Smooth muscle cell (in vitro differentiated cells): ENCODE measurements around the gene TMEM154. TPM values are rescaled to one million over a fixed set of nuclear protein-coding genes. Genes with fewer than 3 reads are reported as not detected.

Experiments used
- DNase-seq: peaks from one replicate; lab custom pipeline; 2025; ENCODE audit not compliant: unreplicated experiment; lab: John Stamatoyannopoulos, UW
- H2AFZ ChIP-seq: fragments of 200-600 bp; sonication (generic); 2 replicates; pipeline ENCODE4 v1.6.0; 2016; ENCODE audit warnings: antibody characterized with exemption, low read depth, mild to moderate bottlenecking
- H3F3A ChIP-seq: fragments of 200-600 bp; sonication (generic); 2 replicates; pipeline ENCODE4 v1.6.0; 2017; ENCODE audit warnings: antibody characterized with exemption, low read depth
- H3K27ac ChIP-seq: fragments of 200-600 bp; sonication (generic); 2 replicates; pipeline ENCODE4 v1.5.1; 2016; ENCODE audit warnings: low read depth, mild to moderate bottlenecking
- H3K27me3 ChIP-seq: fragments of 200-600 bp; sonication (generic); 2 replicates; pipeline ENCODE4 v1.6.1; 2016; ENCODE audit warnings: low read depth, mild to moderate bottlenecking
- H3K36me3 ChIP-seq: fragments of 200-600 bp; sonication (generic); 2 replicates; pipeline ENCODE4 v1.5.1; 2016; ENCODE audit warnings: low read depth
- H3K4me1 ChIP-seq: fragments of 200-600 bp; sonication (generic); 2 replicates; pipeline ENCODE4 v1.5.1; 2016; ENCODE audit warnings: low read depth
- H3K4me2 ChIP-seq: fragments of 200-600 bp; sonication (generic); 2 replicates; pipeline ENCODE4 v1.6.0; 2016; ENCODE audit warnings: mild to moderate bottlenecking
- H3K4me3 ChIP-seq: fragments of 200-600 bp; sonication (generic); 2 replicates; pipeline ENCODE4 v1.5.1; 2016; ENCODE audit warnings: mild to moderate bottlenecking
- H3K79me2 ChIP-seq: fragments of 200-600 bp; sonication (generic); 2 replicates; pipeline ENCODE4 v1.6.0; 2016; ENCODE audit warnings: low read depth, mild to moderate bottlenecking
- H3K9ac ChIP-seq: fragments of 200-600 bp; sonication (generic); 2 replicates; pipeline ENCODE4 v1.6.0; 2016; ENCODE audit warnings: low read depth
- H3K9me3 ChIP-seq: fragments of 200-600 bp; sonication (generic); replicated peaks from 2 replicates; pipeline ENCODE4 v1.5.1; 2016; ENCODE audit warnings: low read depth
- H4K20me1 ChIP-seq: fragments of 200-600 bp; sonication (generic); 2 replicates; pipeline ENCODE4 v1.6.0; 2016; ENCODE audit warnings: low read depth
- CTCF ChIP-seq: fragments of 200-600 bp; sonication (generic); IDR thresholded peaks from 2 replicates; pipeline ENCODE4 v1.5.1; 2017; ENCODE audit warnings: borderline replicate concordance, mild to moderate bottlenecking, antibody characterized with exemption; ENCODE audit not compliant: insufficient read depth, poor library complexity, severe bottlenecking
- WGBS: methylation state at CpG from one replicate; pipeline ENCODE4 v1.1.7; 2016; ENCODE audit warnings: low lambda C conversion rate; 5-methylcytosine and 5-hydroxymethylcytosine counted together
- polyA plus RNA-seq: library from polyadenylated mRNA; unstranded; fragments of >200 nt; fragmentation: Nextera tagmentation; extraction: Ambion mirVana; gene quantifications from 2 replicates; pipeline ENCODE4 v1.2.1, GENCODE V29; 2016
- total RNA-seq: library from RNA; depleted of rRNA; stranded (reverse); fragments of >200 nt; gene quantifications from 2 replicates; pipeline ENCODE4 v1.2.3, GENCODE V29; 2014

Gene TMEM154
- total and polyA plus RNA-seq, 2 experiments from 2014 or later = 1.8 to 6.0 TPM

- Histone ChIP-seq H3K79me2 (no peaks in the 10 kb centered on the region), H3K27me3 (no peaks in the 10 kb centered on the region), H3K36me3 (no peaks in the 10 kb centered on the region), H3K4me3 (no peak overlapping the region), H4K20me1 (no peaks in the 10 kb centered on the region), H3K9me3 (no peaks in the 10 kb centered on the region), H3K4me1 (no peaks in the 10 kb centered on the region), H2AFZ (no peak overlapping the region), H3K9ac (no peak overlapping the region), H3K27ac (no peak overlapping the region), H3K4me2 (no peak overlapping the region), H3F3A (peaks cover 2% of the 10 kb centered on the region)
- WGBS = 93% methylated on average over 5 of the region's 5 CpGs
- no peak for TF ChIP-seq CTCF
- DNase-seq = no peak
These were observed 51.7 kb downstream of the TMEM154 start for GRCh38 chr4:152628128-152628527.

- H3K79me2 ChIP-seq = no peaks in the 10 kb centered on the region
- H3K27me3 ChIP-seq = no peaks in the 10 kb centered on the region
- TF ChIP-seq CTCF = no peak
- H3K4me3 ChIP-seq = no peak overlapping the region
- no peaks in the 10 kb centered on the region for H3K36me3 ChIP-seq
- no peak overlapping the region for H3K9ac ChIP-seq
- DNase-seq = no peak
- no peak overlapping the region for H3K27ac ChIP-seq
- H3K4me2 ChIP-seq = no peak overlapping the region
- no peaks in the 10 kb centered on the region for H3K4me1 ChIP-seq
- no peak overlapping the region for H2AFZ ChIP-seq
- 67% methylated on average over 2 of the region's 2 CpGs for WGBS
- no peaks in the 10 kb centered on the region for H4K20me1 ChIP-seq
- no peaks in the 10 kb centered on the region for H3F3A ChIP-seq
- no peaks in the 10 kb centered on the region for H3K9me3 ChIP-seq
These were observed 53.0 kb downstream of the TMEM154 start for GRCh38 chr4:152626790-152627189.

DNA sequence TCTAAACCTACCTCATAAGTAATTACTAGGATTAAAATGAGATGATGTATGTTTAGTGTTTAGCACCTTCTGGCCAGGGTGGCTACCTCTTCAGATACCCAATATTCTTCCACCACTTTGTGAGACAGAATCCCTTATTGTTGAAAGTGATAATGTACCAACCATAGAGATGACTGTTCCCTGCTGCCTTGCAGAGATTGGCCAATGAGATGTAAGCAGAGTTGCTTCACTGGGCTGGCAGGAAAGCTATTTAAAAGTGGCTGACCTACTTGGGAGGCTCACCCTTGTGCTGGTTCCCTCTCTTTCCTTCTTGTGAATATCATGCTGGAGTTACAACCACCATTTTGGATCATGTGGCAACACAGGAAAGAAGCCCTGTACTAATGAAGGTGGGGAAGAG, 58.9 kb downstream of the TMEM154 start:
- no peak overlapping the region for H3K9ac ChIP-seq
- TF ChIP-seq CTCF = no peak
- H3K27me3 ChIP-seq = no peaks in the 10 kb centered on the region
- no peaks in the 10 kb centered on the region for H3K9me3 ChIP-seq
- no peaks in the 10 kb centered on the region for H3K4me1 ChIP-seq
- H3K36me3 ChIP-seq = no peaks in the 10 kb centered on the region
- no peak overlapping the region for H3K4me2 ChIP-seq
- H3K79me2 ChIP-seq = no peaks in the 10 kb centered on the region
- no peak overlapping the region for H2AFZ ChIP-seq
- H3F3A ChIP-seq = no peaks in the 10 kb centered on the region
- H3K4me3 ChIP-seq = no peak overlapping the region
- DNase-seq = no peak
- no peak overlapping the region for H3K27ac ChIP-seq
- H4K20me1 ChIP-seq = no peaks in the 10 kb centered on the region

DNA sequence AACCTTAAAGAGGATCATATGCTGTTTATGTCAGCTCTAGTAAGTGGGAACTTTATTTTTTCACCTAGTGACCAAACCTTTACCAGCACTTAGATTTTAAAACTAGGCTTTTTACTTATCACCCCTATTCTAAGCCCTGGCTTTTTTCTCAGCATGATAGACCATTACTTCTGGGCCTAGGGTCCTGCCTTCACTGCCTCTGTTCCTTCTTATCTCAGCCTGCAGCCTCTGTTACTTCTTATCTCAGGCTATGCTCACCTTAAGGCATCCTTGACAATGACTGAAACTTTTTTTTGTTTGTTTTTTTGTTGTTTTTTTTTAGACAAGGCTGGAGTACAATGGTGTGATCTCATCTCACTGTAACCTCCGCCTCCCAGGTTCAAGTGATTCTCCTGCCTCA, 59.6 kb downstream of the TMEM154 start:
- Histone ChIP-seq H3K4me1 (no peaks in the 10 kb centered on the region), H3K36me3 (no peaks in the 10 kb centered on the region), H3K9me3 (no peaks in the 10 kb centered on the region), H2AFZ (no peak overlapping the region), H3K27me3 (no peaks in the 10 kb centered on the region), H3K79me2 (no peaks in the 10 kb centered on the region), H3K27ac (no peak overlapping the region), H3K4me2 (no peak overlapping the region), H4K20me1 (no peaks in the 10 kb centered on the region), H3K4me3 (no peak overlapping the region), H3F3A (no peaks in the 10 kb centered on the region), H3K9ac (no peak overlapping the region)
- TF ChIP-seq CTCF = no peak
- no peak for DNase-seq
- 77% methylated on average over 1 of the region's 1 CpG for WGBS
